ENCODE measurements around the gene PCMT1. TPM values are rescaled to one million over a fixed set of nuclear protein-coding genes. Genes with fewer than 3 reads are reported as not detected.
A peak's percentile ranks its signal among the peaks of the same experiment; 100 is the strongest.

PCMT1 gene
- polyA plus RNA-seq, 3 donors: 84.8 to 315 (median 262) TPM

DNA sequence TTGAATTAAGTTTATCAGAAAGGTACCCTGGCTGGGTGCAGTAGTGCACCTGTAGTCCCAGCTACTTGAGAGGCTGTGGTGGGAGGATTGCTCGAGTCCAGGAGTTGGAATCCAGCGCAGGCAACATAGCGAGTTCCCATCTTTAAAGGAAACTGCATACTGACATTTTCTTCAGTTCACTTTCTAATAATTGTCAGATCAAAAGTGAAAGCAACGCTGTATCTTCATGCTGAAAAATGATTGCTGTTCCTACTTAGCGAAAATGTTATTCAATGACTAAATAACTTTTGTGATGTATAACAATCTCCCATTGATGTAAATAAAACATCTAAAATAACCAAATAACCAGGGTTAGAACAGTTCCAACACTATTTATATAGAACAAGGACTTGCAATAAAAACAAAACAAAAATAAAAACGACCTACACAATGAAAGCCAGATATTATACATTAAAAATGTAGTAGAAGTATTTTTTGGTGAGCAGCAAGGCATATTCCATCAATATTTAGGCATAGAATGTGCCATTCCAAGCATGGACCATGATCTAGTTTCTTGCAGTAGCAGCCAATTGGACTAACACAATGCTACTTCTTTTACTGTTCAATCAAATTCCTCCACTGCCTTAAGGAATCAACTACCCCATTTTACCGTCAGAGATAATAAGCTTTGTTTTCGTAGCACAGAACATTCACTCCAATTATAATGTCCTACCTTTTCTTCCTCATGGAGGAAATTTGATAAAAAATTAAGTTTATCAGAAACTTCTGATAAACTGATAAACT lies 33.2 kb upstream of the PCMT1 start:
- Mint-ChIP-seq H3K4me3 (peak overlapping the region; percentile 96), H3K9me3 (no peaks in the 10 kb centered on the region), H3K27ac (peak overlapping the region; percentile 71 to 94 (median 80)), H3K27me3 (ENCODE audit: low read depth in 3 of 3) (peaks cover 0 to 2% (median 2%) of the 10 kb centered on the region in 3 donors), H3K36me3 (peaks cover 3 to 14% of the 10 kb centered on the region in 2 donors), H3K4me1 (peaks cover 22% of the 10 kb centered on the region)
- Histone ChIP-seq H3K27me3 (ENCODE audit: control insufficient read depth in 2 of 2, insufficient read depth in 2 of 2, low read length in 2 of 2) (no peaks in the 10 kb centered on the region), H3K79me2 (ENCODE audit: insufficient read depth, low read length) (peaks cover 74% of the 10 kb centered on the region), H2AFZ (ENCODE audit: insufficient read depth, low read depth, low read length, poor library complexity, severe bottlenecking) (peak overlapping the region; percentile 50), H3K4me3 (replicated peaks in 1 of 3; ENCODE audit: low read depth in 2 of 3, low read length in 3 of 3) (peak overlapping the region; percentile 29 to 90 (median 84)), H3K36me3 (replicated peaks in 1 of 2; ENCODE audit: control insufficient read depth in 1 of 2, insufficient read depth in 2 of 2, low read length in 2 of 2) (peaks cover 0 to 4% of the 10 kb centered on the region in 2 donors), H3K9me3 (replicated peaks in 1 of 2; ENCODE audit: control insufficient read depth in 1 of 2, insufficient read depth in 1 of 2, low read length in 2 of 2) (no peaks in the 10 kb centered on the region), H4K20me1 (ENCODE audit: insufficient read depth, low read length) (peaks cover 40% of the 10 kb centered on the region), H3K9ac (ENCODE audit: insufficient read depth, low read length, poor library complexity, severe bottlenecking) (peak overlapping the region; percentile 23), H3K4me2 (replicated peaks; ENCODE audit: extremely low read depth, low read length, poor library complexity, severe bottlenecking) (peak overlapping the region; percentile 90), H3K27ac (ENCODE audit: low read depth in 1 of 2, low read length in 2 of 2) (peak overlapping the region; percentile 30 to 97), H3K4me1 (ENCODE audit: control insufficient read depth in 1 of 2, insufficient read depth in 2 of 2, low read length in 2 of 2) (peaks cover 17 to 30% of the 10 kb centered on the region in 2 donors)
- intact Hi-C loops (cut with micrococcal nuclease): loop anchor here (5.0 kb wide), 1 partner anchor 36 kb away; no protein-coding TSS in a partner anchor
- peak in 1 of 3 donors; percentile 16 for DNase-seq
- TF ChIP-seq, protein P1, sequence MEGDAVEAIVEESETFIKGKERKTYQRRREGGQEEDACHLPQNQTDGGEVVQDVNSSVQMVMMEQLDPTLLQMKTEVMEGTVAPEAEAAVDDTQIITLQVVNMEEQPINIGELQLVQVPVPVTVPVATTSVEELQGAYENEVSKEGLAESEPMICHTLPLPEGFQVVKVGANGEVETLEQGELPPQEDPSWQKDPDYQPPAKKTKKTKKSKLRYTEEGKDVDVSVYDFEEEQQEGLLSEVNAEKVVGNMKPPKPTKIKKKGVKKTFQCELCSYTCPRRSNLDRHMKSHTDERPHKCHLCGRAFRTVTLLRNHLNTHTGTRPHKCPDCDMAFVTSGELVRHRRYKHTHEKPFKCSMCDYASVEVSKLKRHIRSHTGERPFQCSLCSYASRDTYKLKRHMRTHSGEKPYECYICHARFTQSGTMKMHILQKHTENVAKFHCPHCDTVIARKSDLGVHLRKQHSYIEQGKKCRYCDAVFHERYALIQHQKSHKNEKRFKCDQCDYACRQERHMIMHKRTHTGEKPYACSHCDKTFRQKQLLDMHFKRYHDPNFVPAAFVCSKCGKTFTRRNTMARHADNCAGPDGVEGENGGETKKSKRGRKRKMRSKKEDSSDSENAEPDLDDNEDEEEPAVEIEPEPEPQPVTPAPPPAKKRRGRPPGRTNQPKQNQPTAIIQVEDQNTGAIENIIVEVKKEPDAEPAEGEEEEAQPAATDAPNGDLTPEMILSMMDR (IDR thresholded peaks at IDR 0.05): no peak
- no CpG with 5 or more reads among the region's 8 CpGs for WGBS (ENCODE audit: insufficient coverage)

DNA sequence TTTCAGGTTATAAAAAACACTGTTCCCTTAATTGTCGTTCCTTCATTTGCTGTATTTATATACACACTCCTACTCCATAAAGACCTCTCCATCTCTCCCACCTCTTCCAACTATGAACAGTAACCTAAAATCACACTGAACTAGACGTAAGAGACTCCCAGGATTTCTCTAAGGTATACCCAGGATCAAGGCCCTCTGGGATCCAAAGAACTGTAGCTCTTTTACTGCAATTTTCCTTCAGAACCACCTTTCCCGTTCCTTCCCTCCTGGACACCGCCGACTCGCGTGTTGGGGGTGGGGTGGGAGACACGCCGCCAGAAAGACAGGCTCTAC lies 32.3 kb upstream of the PCMT1 start:
- WGBS (ENCODE audit: insufficient coverage): 0% methylated on average over 2 of the region's 9 CpGs
- peak overlapping the region; percentile 83 to 97 for H3K27ac ChIP-seq (ENCODE audit: low read depth in 1 of 2, low read length in 2 of 2)
- Mint-ChIP-seq H3K4me3 (peak overlapping the region; percentile 96), H3K36me3 (peaks cover 3 to 10% of the 10 kb centered on the region in 2 donors), H3K27ac (peak overlapping the region; percentile 94 to 96 (median 95)), H3K9me3 (no peaks in the 10 kb centered on the region), H3K27me3 (ENCODE audit: low read depth in 3 of 3) (peaks cover 0 to 2% (median 2%) of the 10 kb centered on the region in 3 donors), H3K4me1 (peaks cover 20% of the 10 kb centered on the region)
- H3K9me3 ChIP-seq (replicated peaks in 1 of 2; ENCODE audit: control insufficient read depth in 1 of 2, insufficient read depth in 1 of 2, low read length in 2 of 2): no peaks in the 10 kb centered on the region
- H3K27me3 ChIP-seq (ENCODE audit: control insufficient read depth in 2 of 2, insufficient read depth in 2 of 2, low read length in 2 of 2): no peaks in the 10 kb centered on the region
- H3K9ac ChIP-seq (ENCODE audit: insufficient read depth, low read length, poor library complexity, severe bottlenecking): peak overlapping the region; percentile 98
- peak overlapping the region; percentile 90 for H3K4me2 ChIP-seq (replicated peaks; ENCODE audit: extremely low read depth, low read length, poor library complexity, severe bottlenecking)
- H3K79me2 ChIP-seq (ENCODE audit: insufficient read depth, low read length): peaks cover 66% of the 10 kb centered on the region
- peak overlapping the region; percentile 84 to 90 (median 88) for H3K4me3 ChIP-seq (replicated peaks in 1 of 3; ENCODE audit: low read depth in 2 of 3, low read length in 3 of 3)
- intact Hi-C loops (cut with micrococcal nuclease): loop anchor here (5.0 kb wide), 1 partner anchor 35 kb away; no protein-coding TSS in a partner anchor
- peaks cover 0 to 4% of the 10 kb centered on the region in 2 donors for H3K36me3 ChIP-seq (replicated peaks in 1 of 2; ENCODE audit: control insufficient read depth in 1 of 2, insufficient read depth in 2 of 2, low read length in 2 of 2)
- DNase-seq: no peak
- peaks cover 31% of the 10 kb centered on the region for H4K20me1 ChIP-seq (ENCODE audit: insufficient read depth, low read length)
- TF ChIP-seq, protein P1 (IDR thresholded peaks at IDR 0.05): no peak
- peak overlapping the region; percentile 96 for H2AFZ ChIP-seq (ENCODE audit: insufficient read depth, low read depth, low read length, poor library complexity, severe bottlenecking)
- H3K4me1 ChIP-seq (ENCODE audit: control insufficient read depth in 1 of 2, insufficient read depth in 2 of 2, low read length in 2 of 2): peaks cover 17 to 30% of the 10 kb centered on the region in 2 donors
